Neural cell (in vitro differentiated cells): ENCODE results near the gene SDK2. TPM values are rescaled to one million over a fixed set of nuclear protein-coding genes. Genes with fewer than 3 reads are reported as not detected.

Experiments used
- H2AFZ ChIP-seq: fragments of 200-600, 300-800 bp; sonication (generic), shearing (Covaris generic); 2 replicates; pipeline ENCODE4 v1.6.0; 2014; ENCODE audit warnings: low read depth, mild to moderate bottlenecking, antibody characterized with exemption, low read length, moderate library complexity
- H3F3A ChIP-seq: fragments of 200-600 bp; shearing (Covaris generic); 2 replicates; pipeline ENCODE4 v1.6.1; 2016; ENCODE audit warnings: mild to moderate bottlenecking, moderate library complexity, mixed read lengths, antibody characterized with exemption, low read length; ENCODE audit not compliant: insufficient read depth, poor library complexity, severe bottlenecking
- H3K27ac ChIP-seq: fragments of 200-600, 300-800 bp; sonication (generic), shearing (Covaris generic); 2 replicates; pipeline ENCODE4 v1.5.1; 2014; ENCODE audit warnings: mild to moderate bottlenecking, low read length, moderate library complexity
- H3K27me3 ChIP-seq: fragments of 300-800, 200-600 bp; sonication (generic), shearing (Covaris generic); 2 replicates; pipeline ENCODE4 v1.6.0; 2014; ENCODE audit warnings: mild to moderate bottlenecking, low read depth, low read length, moderate library complexity; ENCODE audit not compliant: insufficient read depth
- H3K36me3 ChIP-seq: fragments of 300-800, 200-600 bp; sonication (generic), shearing (Covaris generic); 2 replicates; pipeline ENCODE4 v1.5.1; 2014; ENCODE audit warnings: mild to moderate bottlenecking, antibody characterized with exemption, low read length, moderate library complexity; ENCODE audit not compliant: insufficient read depth
- H3K4me2 ChIP-seq: fragments of 300-800, 200-600 bp; sonication (generic), shearing (Covaris generic); 2 replicates; pipeline ENCODE4 v1.6.0; 2014; ENCODE audit warnings: mild to moderate bottlenecking, low read length
- H3K4me3 ChIP-seq: fragments of 300-800, 200-600 bp; sonication (generic), shearing (Covaris generic); 2 replicates; pipeline ENCODE4 v1.5.1; 2014; ENCODE audit warnings: mild to moderate bottlenecking, low read length, moderate library complexity
- H3K79me2 ChIP-seq: fragments of 200-600 bp; shearing (Covaris generic); replicated peaks from 2 replicates; pipeline ENCODE4 v1.6.0; 2014; ENCODE audit warnings: mild to moderate bottlenecking, low read length, moderate library complexity; ENCODE audit not compliant: insufficient read depth
- H3K9ac ChIP-seq: fragments of 300-800, 200-600 bp; sonication (generic), shearing (Covaris generic); 2 replicates; pipeline ENCODE4 v1.6.1; 2016; ENCODE audit warnings: mild to moderate bottlenecking, low read length, mixed read lengths
- H3K9me2 ChIP-seq: fragments of 200-600 bp; shearing (Covaris generic); 2 replicates; pipeline ENCODE4 v1.6.1; 2016; ENCODE audit warnings: mild to moderate bottlenecking, low read length, mixed read lengths; ENCODE audit not compliant: insufficient read depth
- H3K9me3 ChIP-seq: fragments of 200-600, 300-800 bp; sonication (generic), shearing (Covaris generic); 2 replicates; pipeline ENCODE4 v1.6.1; 2016; ENCODE audit warnings: mild to moderate bottlenecking, mixed run types, low read length, moderate library complexity, mixed read lengths
- H4K20me1 ChIP-seq: fragments of 200-600 bp; shearing (Covaris generic); 2 replicates; pipeline ENCODE4 v1.6.1; 2016; ENCODE audit warnings: mild to moderate bottlenecking, mixed run types; ENCODE audit not compliant: insufficient read depth
- CTCF ChIP-seq: fragments of 450-650 bp; IDR thresholded peaks from 2 replicates; pipeline ENCODE4 v1.5.1; 2014; ENCODE audit warnings: antibody characterized with exemption, mild to moderate bottlenecking, moderate library complexity; ENCODE audit not compliant: poor library complexity, severe bottlenecking
- EP300 ChIP-seq: fragments of 450-650 bp; conservative IDR thresholded peaks from 2 replicates; pipeline ENCODE4 v1.6.1; 2014; ENCODE audit warnings: antibody characterized with exemption, mild to moderate bottlenecking, moderate library complexity; ENCODE audit not compliant: poor library complexity, severe bottlenecking
- EZH2 ChIP-seq: fragments of 200-600, 300-800 bp; shearing (Covaris generic), sonication (generic); IDR thresholded peaks from 2 replicates; pipeline ENCODE4 v1.6.1; 2014; ENCODE audit warnings: antibody characterized with exemption, low read length, borderline replicate concordance, mild to moderate bottlenecking; ENCODE audit not compliant: insufficient read depth, poor library complexity, severe bottlenecking
- MXI1 ChIP-seq: fragments of 450-650 bp; conservative IDR thresholded peaks from 2 replicates; pipeline ENCODE4 v1.6.1; 2014; ENCODE audit warnings: antibody characterized with exemption, mild to moderate bottlenecking; ENCODE audit not compliant: poor library complexity, severe bottlenecking
- POLR2AphosphoS5 ChIP-seq: IDR thresholded peaks from 2 replicates; pipeline ENCODE4 v1.6.1; 2012
- RAD21 ChIP-seq: fragments of 450-650 bp; conservative IDR thresholded peaks from 2 replicates; pipeline ENCODE4 v1.6.1; 2014; ENCODE audit warnings: antibody characterized with exemption, mild to moderate bottlenecking, moderate library complexity
- REST ChIP-seq: IDR thresholded peaks from 2 replicates; pipeline ENCODE4 v1.6.1; 2012; ENCODE audit warnings: borderline replicate concordance
- SMC3 ChIP-seq: fragments of 450-650 bp; conservative IDR thresholded peaks from 2 replicates; pipeline ENCODE4 v1.6.1; 2014; ENCODE audit warnings: antibody characterized with exemption, mild to moderate bottlenecking, moderate library complexity; ENCODE audit not compliant: poor library complexity
- TAF1 ChIP-seq: IDR thresholded peaks from 2 replicates; pipeline ENCODE4 v1.6.1; 2012; ENCODE audit warnings: low read depth
- polyA plus RNA-seq: library from polyadenylated mRNA; depleted of rRNA; stranded (reverse); fragments of >200 nt; gene quantifications from 2 replicates; pipeline ENCODE4 v1.2.3, GENCODE V29; 2014

SDK2 gene
- polyA plus RNA-seq, 1 donor from 2014 or later = 0.73 TPM

- Histone ChIP-seq H3K9me3 (no peaks in the 10 kb centered on the region), H2AFZ (no peak overlapping the region), H4K20me1 (no peaks in the 10 kb centered on the region), H3K27me3 (no peaks in the 10 kb centered on the region), H3K4me2 (no peak overlapping the region), H3K36me3 (no peaks in the 10 kb centered on the region), H3K27ac (no peak overlapping the region), H3F3A (no peaks in the 10 kb centered on the region), H3K79me2 (no peaks in the 10 kb centered on the region), H3K9ac (no peak overlapping the region), H3K9me2 (no peaks in the 10 kb centered on the region), H3K4me3 (no peak overlapping the region)
- TF ChIP-seq EZH2 (no peak), RAD21 (no peak), TAF1 (no peak), POLR2AphosphoS5 (no peak), CTCF (no peak), MXI1 (no peak), EP300 (no peak), REST (no peak), SMC3 (no peak)
These were observed 177.4 kb downstream of the SDK2 start for GRCh38 chr17:73466704-73467433.

- Histone ChIP-seq H3K9me2 (no peaks in the 10 kb centered on the region), H3K27ac (no peak overlapping the region), H3K79me2 (no peaks in the 10 kb centered on the region), H3K27me3 (no peaks in the 10 kb centered on the region), H2AFZ (no peak overlapping the region), H4K20me1 (no peaks in the 10 kb centered on the region), H3K9ac (no peak overlapping the region), H3F3A (no peaks in the 10 kb centered on the region), H3K4me3 (no peak overlapping the region), H3K9me3 (no peaks in the 10 kb centered on the region), H3K36me3 (no peaks in the 10 kb centered on the region), H3K4me2 (no peak overlapping the region)
- TF ChIP-seq CTCF (no peak), EZH2 (no peak), REST (no peak), SMC3 (no peak), MXI1 (no peak), TAF1 (no peak), POLR2AphosphoS5 (no peak), RAD21 (no peak), EP300 (no peak)
These were observed 178.4 kb downstream of the SDK2 start for GRCh38 chr17:73465953-73466230.
